Gastrocnemius medialis (tissue), 4 donors: ENCODE data around the gene CXXC5. TPM values are rescaled to one million over a fixed set of nuclear protein-coding genes. Genes with fewer than 3 reads are reported as not detected.

ENCODE experiments used
- ATAC-seq, 2 donors: fragments of 150-250 bp; one replicate each; pipeline ENCODE4 v1.9.1; 2016
- DNase-seq, 2 donors: peaks; one replicate each; pipeline ENCODE4 v3.0.0-alpha.2; 2019
- H3K27ac ChIP-seq, 4 donors: fragments of 200-600 bp; sonication (generic); 1 replicate in 1 of 4; 2 replicates in 3 of 4; pipeline ENCODE4 v1.5.1; 2016 to 2018; ENCODE audit warnings: mild to moderate bottlenecking in 2 of 4, moderate library complexity in 1 of 4
- H3K27me3 ChIP-seq, 3 donors: fragments of 200-600 bp; sonication (generic) in 2 of 3; 1 replicate in 1 of 3; 2 replicates in 2 of 3; pipeline versions ENCODE4 v1.5.1 to v1.6.0; 2016 to 2019; ENCODE audit warnings: mild to moderate bottlenecking in 1 of 3, moderate library complexity in 1 of 3
- H3K36me3 ChIP-seq, 2 donors: fragments of 200-600 bp; sonication (generic) in 1 of 2; one replicate each; pipeline ENCODE4 v1.5.1; 2017 to 2018
- H3K4me1 ChIP-seq, 2 donors: fragments of 200-600 bp; sonication (generic) in 1 of 2; one replicate each; pipeline ENCODE4 v1.5.1; 2016 to 2017; ENCODE audit warnings: mild to moderate bottlenecking in 2 of 2
- H3K4me3 ChIP-seq, 4 donors: fragments of 200-600 bp; sonication (generic) in 3 of 4; 1 replicate in 1 of 4; 2 replicates in 3 of 4; pipeline ENCODE4 v1.5.1; 2016 to 2019; ENCODE audit warnings: mild to moderate bottlenecking in 2 of 4
- H3K9me3 ChIP-seq, 3 donors: fragments of 200-600 bp; sonication (generic) in 2 of 3; 1 replicate in 1 of 3; 2 replicates in 2 of 3; pipeline ENCODE4 v1.5.1; 2016 to 2019
- CTCF ChIP-seq, 5 experiments: fragments of 450-650 bp in 3 of 5; fragments of 200-600 bp in 2 of 5; sonication (generic) in 2 of 5; IDR thresholded peaks in 4 of 5; conservative IDR thresholded peaks in 1 of 5; 1 replicate in 4 of 5; 2 replicates in 1 of 5; pipeline ENCODE4 v1.5.1; 2016 to 2019; ENCODE audit warnings: antibody characterized with exemption in 5 of 5, mild to moderate bottlenecking in 3 of 5, moderate library complexity in 3 of 5
- POLR2A ChIP-seq, 2 donors: fragments of 450-650 bp; IDR thresholded peaks; one replicate each; pipeline ENCODE4 v1.6.1; 2017; ENCODE audit warnings: antibody characterized with exemption in 2 of 2, mild to moderate bottlenecking in 2 of 2, moderate library complexity in 2 of 2
- in situ Hi-C, 4 donors: fragments of 200-750 bp; cut with MboI; loops; one replicate each; pipeline versions ENCODE4 v1.15.0 to v1.8.0; 2017; ENCODE audit warnings: low sequenced_read_pairs in 4 of 4
- intact Hi-C: fragments of 100-400 bp; cut with DNase I; formaldehyde crosslinking; loops from one replicate; pipeline ENCODE4 v1.15.1; 2023; ENCODE audit warnings: low total_unique reads
- total RNA-seq, 4 donors: library from RNA; depleted of rRNA; stranded (reverse); fragments of >200 nt; gene quantifications; one replicate each; pipeline versions ENCODE4 v1.1.0 to v1.2.3, GENCODE V29; 2016

The CXXC5 gene
- total RNA-seq, 4 donors from 2014 or later: 38.5 to 83.8 (median 60.9) TPM

- ATAC-seq (no peak), DNase-seq (no peak)
- in situ Hi-C loops (no loop called here), intact Hi-C loops (no loop called here)
- Histone ChIP-seq H3K9me3 (no peaks in the 10 kb centered on the region), H3K27ac (peak overlapping the region; percentile 97 to 99 (median 98)), H3K36me3 (no peaks in the 10 kb centered on the region), H3K4me3 (no peak overlapping the region), H3K27me3 (no peaks in the 10 kb centered on the region), H3K4me1 (peaks cover 97% of the 10 kb centered on the region in 2 donors)
- TF ChIP-seq POLR2A (IDR thresholded peaks at IDR 0.05): no peak
- no peak for TF ChIP-seq CTCF (IDR thresholded peaks at IDR 0.05 in 4 of 5, conservative IDR thresholded peaks at IDR 0.05 in 1 of 5)
Measured at GRCh38 chr5:139666551-139666950, 18.4 kb downstream of the CXXC5 start.

- H3K27me3 ChIP-seq: no peaks in the 10 kb centered on the region
- H3K27ac ChIP-seq: peak overlapping the region; percentile 97 to 99 (median 98)
- H3K4me1 ChIP-seq: peaks cover 97% of the 10 kb centered on the region in 2 donors
- intact Hi-C loops (no loop called here), in situ Hi-C loops (no loop called here)
- no peak for ATAC-seq
- TF ChIP-seq POLR2A (IDR thresholded peaks at IDR 0.05) (no peak), CTCF (IDR thresholded peaks at IDR 0.05 in 4 of 5, conservative IDR thresholded peaks at IDR 0.05 in 1 of 5) (no peak)
- H3K36me3 ChIP-seq: no peaks in the 10 kb centered on the region
- no peak for DNase-seq
- no peaks in the 10 kb centered on the region for H3K9me3 ChIP-seq
- H3K4me3 ChIP-seq: peak overlapping the region; percentile 52 to 66 (median 56)
Measured at GRCh38 chr5:139667001-139667729, 19.0 kb downstream of the CXXC5 start.

GRCh38 chr5:139667730-139668063 lies 19.5 kb downstream of the CXXC5 start:
- Histone ChIP-seq H3K27ac (peak overlapping the region; percentile 97 to 99 (median 98)), H3K4me1 (peaks cover 97 to 98% of the 10 kb centered on the region in 2 donors), H3K9me3 (no peaks in the 10 kb centered on the region), H3K27me3 (no peaks in the 10 kb centered on the region), H3K36me3 (no peaks in the 10 kb centered on the region), H3K4me3 (peak overlapping the region; percentile 52 to 66 (median 56))
- DNase-seq (no peak), ATAC-seq (no peak)
- in situ Hi-C loops (no loop called here), intact Hi-C loops (no loop called here)
- no peak for TF ChIP-seq CTCF (IDR thresholded peaks at IDR 0.05 in 4 of 5, conservative IDR thresholded peaks at IDR 0.05 in 1 of 5)
- TF ChIP-seq POLR2A (IDR thresholded peaks at IDR 0.05): no peak

- Histone ChIP-seq H3K27ac (peak overlapping the region; percentile 97 to 99 (median 98)), H3K9me3 (no peaks in the 10 kb centered on the region), H3K36me3 (no peaks in the 10 kb centered on the region), H3K27me3 (no peaks in the 10 kb centered on the region), H3K4me1 (peaks cover 97 to 98% of the 10 kb centered on the region in 2 donors), H3K4me3 (peak overlapping the region; percentile 52 to 66 (median 56))
- TF ChIP-seq POLR2A (IDR thresholded peaks at IDR 0.05) (peak in 1 of 2 donors; percentile 12), CTCF (IDR thresholded peaks at IDR 0.05 in 4 of 5, conservative IDR thresholded peaks at IDR 0.05 in 1 of 5) (no peak)
- intact Hi-C loops: no loop called here
- ATAC-seq (peak; percentile 13 to 14), DNase-seq (peak in 1 of 2 donors; percentile 51)
- in situ Hi-C loops: no loop called here
Measured at GRCh38 chr5:139668064-139668880, 20.1 kb downstream of the CXXC5 start.
